HG02798 (cell line): ENCODE results near the gene LRP8.

Experiments used
- ATAC-seq: cut with Tn5 transposase; IDR thresholded peaks from one replicate; pipeline ENCODE4 v1.9.1; 2021; ENCODE audit warnings: mild to moderate bottlenecking; ENCODE audit not compliant: unreplicated experiment, poor library complexity

The LRP8 gene

DNA sequence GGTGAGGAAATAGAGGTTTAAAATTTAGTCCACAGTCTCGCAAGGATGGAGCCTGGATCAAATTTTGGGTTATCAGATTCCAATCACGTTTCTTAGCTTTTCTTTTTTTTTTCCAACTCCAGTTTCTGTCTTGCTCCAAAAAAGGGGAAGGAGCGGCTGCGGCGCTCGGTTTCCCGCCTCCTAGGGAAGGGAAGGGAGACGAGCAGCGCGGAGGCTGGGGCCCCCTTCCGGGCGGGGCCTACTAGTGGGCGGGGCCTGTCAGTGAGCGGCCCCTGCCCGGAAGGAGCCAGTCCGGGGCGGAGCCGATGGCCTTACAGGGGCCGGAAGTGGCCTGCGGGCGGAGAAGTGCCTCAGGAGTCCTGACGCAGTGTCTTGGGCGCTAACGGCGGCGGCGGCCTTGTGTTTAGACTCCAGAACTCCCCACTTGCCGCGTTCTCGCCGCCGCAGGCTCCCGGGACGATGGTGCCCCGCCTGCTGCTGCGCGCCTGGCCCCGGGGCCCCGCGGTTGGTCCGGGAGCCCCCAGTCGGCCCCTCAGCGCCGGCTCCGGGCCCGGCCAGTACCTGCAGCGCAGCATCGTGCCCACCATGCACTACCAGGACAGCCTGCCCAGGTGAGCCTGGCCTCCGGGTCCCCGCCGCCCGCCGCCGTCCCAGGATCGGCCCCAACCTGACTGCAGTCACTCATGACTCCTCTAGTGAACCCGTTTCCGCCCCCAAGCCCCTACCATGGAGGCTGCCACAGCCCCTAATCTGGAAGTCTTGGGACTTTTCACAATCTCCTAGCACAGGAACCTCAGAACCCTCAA is 131.2 kb downstream of the LRP8 start, which contains the start of gene CPT2:
Gene CPT2, plus strand, starts transcription at position 340 of the 806 bp plus-strand sequence. Its CDS starts 120 bp downstream, at position 460.
- ATAC-seq = peak; percentile 100

DNA sequence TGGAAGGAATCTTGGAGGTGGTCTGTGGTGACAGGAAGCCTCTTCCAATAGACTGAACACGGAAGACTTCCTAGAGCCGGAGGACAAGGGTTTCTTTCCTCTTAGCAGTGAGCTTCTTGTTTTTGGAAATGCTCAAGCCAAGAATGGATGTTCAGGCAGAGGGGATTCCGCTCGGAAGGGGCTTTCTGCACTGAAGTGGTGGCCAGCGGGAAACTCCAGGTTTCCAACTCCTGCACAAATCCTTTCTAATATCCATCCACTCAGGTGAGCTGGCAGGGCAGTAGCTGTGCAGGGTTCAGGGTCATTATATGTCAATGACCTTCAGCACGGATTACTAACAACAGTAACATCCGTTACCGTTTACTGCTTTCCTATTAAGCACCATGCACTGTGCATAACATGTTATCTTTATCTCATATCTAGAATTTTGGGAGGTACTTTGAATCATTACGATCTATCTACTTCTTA is 131.8 kb downstream of the LRP8 start:
- peak; percentile 1 for ATAC-seq

GRCh38 chr1:53195246-53196016 is 132.4 kb downstream of the LRP8 start:
- ATAC-seq = no peak
